ENCODE results near the gene IGFALS. TPM values are rescaled to one million over a fixed set of nuclear protein-coding genes. Genes with fewer than 3 reads are reported as not detected.
A peak's percentile ranks its signal among the peaks of the same experiment; 100 is the strongest.

The IGFALS gene
- total RNA-seq, 3 donors from 2014 or later: 0.32 to 0.44 (median 0.33) TPM

- Histone ChIP-seq H3K27me3 (no peaks in the 10 kb centered on the region), H3K27ac (no peak overlapping the region), H3K4me1 (peaks cover 5 to 8% of the 10 kb centered on the region in 2 donors), H3K9me3 (no peaks in the 10 kb centered on the region), H3K4me3 (no peak overlapping the region), H3K36me3 (peaks cover 5% of the 10 kb centered on the region)
- TF ChIP-seq CTCF (IDR thresholded peaks at IDR 0.05) (no peak), POLR2A (IDR thresholded peaks at IDR 0.05) (no peak), POLR2AphosphoS5 (IDR thresholded peaks at IDR 0.05) (no peak)
- intact Hi-C loops (cut with DNase I; ENCODE audit: low total_unique reads): no loop called here
- peak in 1 of 2 donors; percentile 47 for DNase-seq (ENCODE audit: low spot score in 2 of 2)
These were observed 26.8 kb downstream of the IGFALS start for GRCh38 chr16:1766701-1767100.

- intact Hi-C loops (cut with DNase I; ENCODE audit: low total_unique reads): no loop called here
These were observed 27.3 kb downstream of the IGFALS start for GRCh38 chr16:1766231-1766630.

GRCh38 chr16:1765826-1766225 is 27.7 kb downstream of the IGFALS start:
- DNase-seq (ENCODE audit: low spot score in 2 of 2): no peak

More at GRCh38 chr16:1766231-1766630, 27.3 kb downstream of the IGFALS start:
- H3K4me3 ChIP-seq: no peak overlapping the region
- H3K36me3 ChIP-seq: peaks cover 5% of the 10 kb centered on the region
- no peak overlapping the region for H3K27ac ChIP-seq
- peaks cover 4 to 8% of the 10 kb centered on the region in 2 donors for H3K4me1 ChIP-seq
- DNase-seq (ENCODE audit: low spot score in 2 of 2): no peak
- H3K9me3 ChIP-seq: no peaks in the 10 kb centered on the region
- no peaks in the 10 kb centered on the region for H3K27me3 ChIP-seq
- TF ChIP-seq POLR2AphosphoS5 (IDR thresholded peaks at IDR 0.05) (no peak), POLR2A (IDR thresholded peaks at IDR 0.05) (no peak), CTCF (IDR thresholded peaks at IDR 0.05) (no peak)

GRCh38 chr16:1764971-1765370 is 28.5 kb downstream of the IGFALS start:
- TF ChIP-seq POLR2A (IDR thresholded peaks at IDR 0.05) (no peak), CTCF (IDR thresholded peaks at IDR 0.05) (no peak), POLR2AphosphoS5 (IDR thresholded peaks at IDR 0.05) (no peak)
- no peak for DNase-seq (ENCODE audit: low spot score in 2 of 2)
- Histone ChIP-seq H3K4me3 (no peak overlapping the region), H3K4me1 (peaks cover 0 to 4% of the 10 kb centered on the region in 2 donors), H3K27ac (no peak overlapping the region), H3K9me3 (no peaks in the 10 kb centered on the region), H3K27me3 (no peaks in the 10 kb centered on the region), H3K36me3 (peaks cover 5% of the 10 kb centered on the region)
- intact Hi-C loops (cut with DNase I; ENCODE audit: low total_unique reads): no loop called here

More at GRCh38 chr16:1765826-1766225, 27.7 kb downstream of the IGFALS start:
- Histone ChIP-seq H3K4me3 (no peak overlapping the region), H3K27me3 (no peaks in the 10 kb centered on the region), H3K9me3 (no peaks in the 10 kb centered on the region), H3K27ac (no peak overlapping the region), H3K36me3 (peaks cover 5% of the 10 kb centered on the region), H3K4me1 (peaks cover 4 to 8% of the 10 kb centered on the region in 2 donors)
- TF ChIP-seq POLR2A (IDR thresholded peaks at IDR 0.05): no peak
- no peak for TF ChIP-seq CTCF (IDR thresholded peaks at IDR 0.05)
- TF ChIP-seq POLR2AphosphoS5 (IDR thresholded peaks at IDR 0.05): no peak
- intact Hi-C loops (cut with DNase I; ENCODE audit: low total_unique reads): no loop called here

- intact Hi-C loops (cut with DNase I; ENCODE audit: low total_unique reads): no loop called here
- Histone ChIP-seq H3K36me3 (peaks cover 5% of the 10 kb centered on the region), H3K27ac (no peak overlapping the region), H3K27me3 (no peaks in the 10 kb centered on the region), H3K4me3 (no peak overlapping the region), H3K9me3 (no peaks in the 10 kb centered on the region), H3K4me1 (no peaks in the 10 kb centered on the region)
- no peak for TF ChIP-seq CTCF (IDR thresholded peaks at IDR 0.05)
- no peak for TF ChIP-seq POLR2AphosphoS5 (IDR thresholded peaks at IDR 0.05)
- TF ChIP-seq POLR2A (IDR thresholded peaks at IDR 0.05): no peak
- DNase-seq (ENCODE audit: low spot score in 2 of 2): no peak
These were observed 29.7 kb downstream of the IGFALS start for GRCh38 chr16:1763521-1764511.

Measured in breast epithelium (tissue), 4 donors.